22Rv1 (cell line): ENCODE measurements around the gene TLR2.

Experiments
- H3K27ac ChIP-seq: fragments of 450-650 bp; 2 replicates; pipeline ENCODE4 v1.5.1; 2017
- ZFX ChIP-seq: fragments of 450-650 bp; IDR thresholded peaks from 2 replicates; pipeline ENCODE4 v1.6.1; 2017; ENCODE audit warnings: antibody characterized with exemption, borderline replicate concordance
- TF ChIP-seq, protein P1 (sequence below): fragments of 450-650 bp; IDR thresholded peaks from 2 replicates; pipeline ENCODE4 v1.5.1; 2017; ENCODE audit warnings: mild to moderate bottlenecking

Gene TLR2

DNA sequence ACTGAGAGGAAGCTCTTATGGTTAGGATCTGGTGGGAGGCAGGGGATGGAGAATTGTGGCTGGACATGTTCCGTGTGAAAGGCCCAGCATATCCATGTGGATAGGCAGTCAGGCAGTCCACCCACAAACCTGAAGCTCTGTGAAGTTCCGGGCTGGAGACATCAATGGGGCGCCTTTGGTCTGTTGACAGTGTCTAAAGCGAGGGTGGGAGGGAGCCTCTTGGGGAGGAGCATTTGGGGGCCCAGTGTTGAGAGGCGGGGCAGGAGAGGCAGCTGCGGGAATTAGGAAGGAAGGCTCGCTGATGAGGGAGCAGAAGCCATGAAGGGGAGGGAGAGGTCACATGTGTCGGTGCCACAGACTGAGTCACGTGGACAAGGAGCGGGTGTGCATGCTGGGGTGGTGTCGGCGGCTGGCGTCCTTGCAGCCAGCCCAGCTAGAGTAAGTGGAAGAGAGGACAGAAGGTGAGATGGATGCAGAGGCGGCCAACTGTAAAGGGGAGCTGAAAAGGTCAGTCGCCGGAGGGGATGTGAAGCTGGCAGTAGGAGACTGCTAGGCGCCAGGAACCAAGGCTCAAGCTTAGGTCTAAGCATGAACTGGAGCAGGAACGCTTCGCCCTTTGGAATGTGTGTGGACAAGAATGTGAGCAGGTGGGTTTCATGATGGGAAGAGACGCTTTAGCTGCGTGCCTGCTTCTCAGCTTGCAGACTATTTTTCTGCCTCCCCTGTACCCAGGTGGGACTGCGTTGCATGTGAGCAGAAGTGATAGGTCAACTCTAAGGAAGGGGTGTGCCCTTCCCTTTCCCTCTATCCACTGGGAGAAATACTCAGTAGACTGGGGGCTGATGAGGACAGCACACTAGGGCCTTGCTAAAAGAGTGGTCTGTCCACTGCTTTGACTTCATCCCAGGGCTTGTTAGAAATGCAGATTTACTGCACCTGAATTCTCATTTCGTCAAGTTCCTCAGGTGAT lies 44.0 kb upstream of the TLR2 start:
- no peak for TF ChIP-seq ZFX
- TF ChIP-seq, protein P1, sequence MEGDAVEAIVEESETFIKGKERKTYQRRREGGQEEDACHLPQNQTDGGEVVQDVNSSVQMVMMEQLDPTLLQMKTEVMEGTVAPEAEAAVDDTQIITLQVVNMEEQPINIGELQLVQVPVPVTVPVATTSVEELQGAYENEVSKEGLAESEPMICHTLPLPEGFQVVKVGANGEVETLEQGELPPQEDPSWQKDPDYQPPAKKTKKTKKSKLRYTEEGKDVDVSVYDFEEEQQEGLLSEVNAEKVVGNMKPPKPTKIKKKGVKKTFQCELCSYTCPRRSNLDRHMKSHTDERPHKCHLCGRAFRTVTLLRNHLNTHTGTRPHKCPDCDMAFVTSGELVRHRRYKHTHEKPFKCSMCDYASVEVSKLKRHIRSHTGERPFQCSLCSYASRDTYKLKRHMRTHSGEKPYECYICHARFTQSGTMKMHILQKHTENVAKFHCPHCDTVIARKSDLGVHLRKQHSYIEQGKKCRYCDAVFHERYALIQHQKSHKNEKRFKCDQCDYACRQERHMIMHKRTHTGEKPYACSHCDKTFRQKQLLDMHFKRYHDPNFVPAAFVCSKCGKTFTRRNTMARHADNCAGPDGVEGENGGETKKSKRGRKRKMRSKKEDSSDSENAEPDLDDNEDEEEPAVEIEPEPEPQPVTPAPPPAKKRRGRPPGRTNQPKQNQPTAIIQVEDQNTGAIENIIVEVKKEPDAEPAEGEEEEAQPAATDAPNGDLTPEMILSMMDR: no peak
- no peak overlapping the region for H3K27ac ChIP-seq

DNA sequence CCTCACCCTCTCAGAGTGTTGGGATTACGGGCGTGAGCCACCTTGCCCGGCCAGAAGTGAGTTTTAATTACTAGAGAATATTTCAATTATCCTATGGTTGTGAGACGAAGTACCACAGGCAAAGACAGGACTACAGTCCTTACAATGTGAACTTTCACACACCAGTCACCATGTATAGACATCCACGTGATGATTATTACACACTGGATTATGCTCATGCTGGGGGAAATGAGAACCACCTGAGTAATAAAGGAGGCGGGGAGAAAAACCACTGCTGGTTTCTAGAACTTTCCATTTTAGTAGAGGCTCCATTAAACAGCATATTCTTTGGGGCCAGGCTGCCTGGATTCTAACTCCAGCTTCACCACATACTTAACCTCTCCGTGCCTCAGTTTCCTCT lies 42.5 kb upstream of the TLR2 start:
- TF ChIP-seq, protein P1: no peak
- no peak for TF ChIP-seq ZFX
- no peak overlapping the region for H3K27ac ChIP-seq

GRCh38 chr4:153643406-153644383 lies 40.4 kb upstream of the TLR2 start:
- H3K27ac ChIP-seq: no peak overlapping the region
- TF ChIP-seq, protein P1: peak; percentile 71
- TF ChIP-seq ZFX: no peak

GRCh38 chr4:153645183-153645582 lies 38.9 kb upstream of the TLR2 start:
- TF ChIP-seq, protein P1: peak; percentile 32
- TF ChIP-seq ZFX: no peak

GRCh38 chr4:153646261-153646660 lies 37.8 kb upstream of the TLR2 start:
- no peak for TF ChIP-seq ZFX
- TF ChIP-seq, protein P1: no peak
- H3K27ac ChIP-seq: no peak overlapping the region

More at GRCh38 chr4:153645183-153645582, 38.9 kb upstream of the TLR2 start:
- no peak overlapping the region for H3K27ac ChIP-seq

GRCh38 chr4:153646978-153647377 lies 37.1 kb upstream of the TLR2 start:
- TF ChIP-seq ZFX: no peak
- TF ChIP-seq, protein P1: no peak
- no peak overlapping the region for H3K27ac ChIP-seq
